ENCODE measurements around the gene MYO1G. TPM values are rescaled to one million over a fixed set of nuclear protein-coding genes. Genes with fewer than 3 reads are reported as not detected.

MYO1G gene
- total and polyA plus RNA-seq, 9 of the 15 experiments (the other 6 are each of a cell fraction or from before 2014, with no cell fraction given), result 0.03 to 0.62 (median 0.13) TPM; not detected in 1

GRCh38 chr7:44955733-44956132 is 23.1 kb downstream of the MYO1G start (continued):
- TF ChIP-seq NONO (IDR thresholded peaks at IDR 0.05; ENCODE audit: low read depth in 2 of 2, low read length in 1 of 2), result no peak
- TF ChIP-seq SMAD2 (IDR thresholded peaks at IDR 0.05; ENCODE audit: low read depth, low read length), result no peak
- TF ChIP-seq KLF13 (tag; IDR thresholded peaks at IDR 0.05; ENCODE audit: borderline replicate concordance, low read depth), result no peak
- TF ChIP-seq SAFB (IDR thresholded peaks at IDR 0.05; ENCODE audit: borderline replicate concordance, low read depth, low read length), result no peak
- no peak for TF ChIP-seq ERF (CRISPR knock-in tag; IDR thresholded peaks at IDR 0.05)
- no peak for TF ChIP-seq CXXC5 (CRISPR knock-in tag; IDR thresholded peaks at IDR 0.05)
- no peak for TF ChIP-seq MITF (IDR thresholded peaks at IDR 0.05)
- TF ChIP-seq PCBP1 (IDR thresholded peaks at IDR 0.05; ENCODE audit: low read depth, low read length, poor library complexity, severe bottlenecking), result no peak
- TF ChIP-seq MYC (IDR thresholded peaks at IDR 0.05; ENCODE audit: low read depth, low read length), result peak; percentile 64
- TF ChIP-seq MYC (CRISPR knock-in tag; IDR thresholded peaks at IDR 0.05; ENCODE audit: borderline replicate concordance, low read depth), result no peak
- no peak for TF ChIP-seq THAP7 (CRISPR knock-in tag; IDR thresholded peaks at IDR 0.05)
- peak; percentile 49 for TF ChIP-seq ZFX (CRISPR knock-in tag; IDR thresholded peaks at IDR 0.05)
- TF ChIP-seq SLC30A9 (CRISPR knock-in tag; IDR thresholded peaks at IDR 0.05), result no peak
- no peak for TF ChIP-seq CREB3 (tag; conservative IDR thresholded peaks at IDR 0.05; ENCODE audit: low read depth)
- no peak for TF ChIP-seq ZBTB26 (CRISPR knock-in tag; IDR thresholded peaks at IDR 0.05)
- TF ChIP-seq NFYB (IDR thresholded peaks at IDR 0.05; ENCODE audit: extremely low read depth, insufficient read length), result no peak
- no peak for TF ChIP-seq NFE2L1 (tag; IDR thresholded peaks at IDR 0.05; ENCODE audit: borderline replicate concordance, low read depth)
- peak; percentile 84 for TF ChIP-seq ZNF592 (IDR thresholded peaks at IDR 0.05)
